IMR-90 (cell line): Measurements from ENCODE around the gene ADH6. TPM values are rescaled to one million over a fixed set of nuclear protein-coding genes. Genes with fewer than 3 reads are reported as not detected.

Experiments used
- ATAC-seq: fragments of 200-7000 bp; cut with Tn5 transposase; 2 replicates; pipeline ENCODE4 v1.9.1; 2020; ENCODE audit warnings: low read depth, mild to moderate bottlenecking, moderate library complexity
- BruUV-seq: library from RNA; stranded (reverse); fragments of 400-500 nt; replicated peaks from 2 replicates; lab custom pipeline; 2021; lab: Mats Ljungman, UMichigan
- CTCF ChIA-PET: fragments of 300-600 bp; formaldehyde crosslinking; extraction: SDS; loops from one replicate; lab custom pipeline; 2021; ENCODE audit warnings: antibody characterized with exemption; lab: Yijun Ruan, JAX
- POLR2A ChIA-PET: fragments of 300-600 bp; sonication (Branson Sonifier 250); formaldehyde crosslinking; loops from one replicate; lab custom pipeline; 2022; ENCODE audit warnings: antibody characterized with exemption; ENCODE audit not compliant: unreplicated experiment; lab: Charles Lee
- DNase-seq: peaks from one replicate; pipeline ENCODE4 v3.0.0; 2013
- H2AFZ ChIP-seq: replicated peaks from 2 replicates; pipeline ENCODE3; 2013; ENCODE audit warnings: low read length, mild to moderate bottlenecking; ENCODE audit not compliant: poor library complexity
- H2AK5ac ChIP-seq: 2 replicates; pipeline ENCODE4 v1.6.1; 2013; ENCODE audit warnings: low read depth, low read length, inconsistent platforms
- H2AK9ac ChIP-seq: replicated peaks from 2 replicates; pipeline ENCODE3; 2013; ENCODE audit warnings: mild to moderate bottlenecking, low read depth, low read length, moderate library complexity; ENCODE audit not compliant: poor library complexity
- H2BK120ac ChIP-seq: 2 replicates; pipeline ENCODE4 v1.6.1; 2013; ENCODE audit warnings: low read depth, low read length, inconsistent platforms
- H2BK15ac ChIP-seq: 3 replicates; pipeline ENCODE4 v1.6.1; 2013; ENCODE audit warnings: low read depth, low read length, inconsistent platforms
- H2BK20ac ChIP-seq: 2 replicates; pipeline ENCODE4 v1.6.1; 2013; ENCODE audit warnings: low read depth, mild to moderate bottlenecking, inconsistent platforms, low read length, moderate library complexity
- H2BK5ac ChIP-seq: 2 replicates; pipeline ENCODE4 v1.6.1; 2013; ENCODE audit warnings: mild to moderate bottlenecking, low read depth, low read length, inconsistent platforms; ENCODE audit not compliant: poor library complexity, severe bottlenecking
- H3K14ac ChIP-seq: replicated peaks from 2 replicates; pipeline ENCODE4 v1.6.1; 2013; ENCODE audit warnings: low read depth, low read length, inconsistent platforms
- H3K18ac ChIP-seq: 2 replicates; pipeline ENCODE4 v1.6.1; 2013; ENCODE audit warnings: low read depth, low read length, control low read depth
- H3K23ac ChIP-seq: 2 replicates; pipeline ENCODE4 v1.6.1; 2013; ENCODE audit warnings: low read depth, low read length, inconsistent platforms
- H3K27ac ChIP-seq: 2 replicates; pipeline ENCODE4 v1.5.1; 2013; ENCODE audit warnings: mild to moderate bottlenecking, control low read depth, low read length; ENCODE audit not compliant: insufficient read depth
- H3K27me3 ChIP-seq: 2 replicates; pipeline ENCODE4 v1.6.1; 2013; ENCODE audit warnings: low read length; ENCODE audit not compliant: control insufficient read depth, insufficient read depth
- H3K36me3 ChIP-seq: 2 replicates; pipeline ENCODE4 v1.6.1; 2013; ENCODE audit warnings: low read length, mixed read lengths; ENCODE audit not compliant: control insufficient read depth, insufficient read depth
- H3K4ac ChIP-seq: 2 replicates; pipeline ENCODE4 v1.6.1; 2013; ENCODE audit warnings: low read depth, low read length, inconsistent platforms
- H3K4me1 ChIP-seq: 2 replicates; pipeline ENCODE4 v1.6.1; 2013; ENCODE audit warnings: low read length, mixed read lengths; ENCODE audit not compliant: control insufficient read depth, insufficient read depth
- H3K4me2 ChIP-seq: 2 replicates; pipeline ENCODE4 v1.6.1; 2013; ENCODE audit warnings: low read depth, mild to moderate bottlenecking, control low read depth, low read length, moderate library complexity
- H3K4me3 ChIP-seq: 2 replicates; pipeline ENCODE4 v1.5.1; 2013; ENCODE audit warnings: low read depth, mild to moderate bottlenecking, control low read depth, low read length, moderate library complexity; ENCODE audit not compliant: insufficient read depth
- H3K56ac ChIP-seq: 2 replicates; pipeline ENCODE4 v1.6.1; 2013; ENCODE audit warnings: low read length, inconsistent platforms; ENCODE audit not compliant: insufficient read depth; ENCODE audit errors: extremely low read depth
- H3K79me1 ChIP-seq, 2 experiments: 2 replicates each; pipeline ENCODE4 v1.6.1; 2013; ENCODE audit warnings: low read length in 2 of 2, inconsistent platforms in 1 of 2, low read depth in 1 of 2
- H3K9ac ChIP-seq: 2 replicates; pipeline ENCODE4 v1.6.1; 2013; ENCODE audit warnings: low read depth, low read length, control low read depth
- H3K9me1 ChIP-seq: 2 replicates; pipeline ENCODE4 v1.6.1; 2013; ENCODE audit warnings: low read length, inconsistent platforms; ENCODE audit not compliant: insufficient read depth
- H3K9me3 ChIP-seq: 2 replicates; pipeline ENCODE4 v1.6.1; 2013; ENCODE audit warnings: low read length; ENCODE audit not compliant: control insufficient read depth, insufficient read depth
- H4K20me1 ChIP-seq: 2 replicates; pipeline ENCODE4 v1.6.1; 2013; ENCODE audit warnings: low read length, inconsistent platforms; ENCODE audit not compliant: insufficient read depth
- H4K5ac ChIP-seq: 2 replicates; pipeline ENCODE4 v1.6.1; 2013; ENCODE audit warnings: mild to moderate bottlenecking, low read depth, low read length, control low read depth
- H4K8ac ChIP-seq, 2 experiments: 2 replicates each; pipeline ENCODE4 v1.6.1; 2013; ENCODE audit warnings: low read depth in 2 of 2, low read length in 2 of 2, control low read depth in 1 of 2, inconsistent platforms in 1 of 2
- H4K91ac ChIP-seq: 2 replicates; pipeline ENCODE4 v1.6.1; 2013; ENCODE audit warnings: low read depth, low read length, inconsistent platforms; ENCODE audit not compliant: insufficient read depth
- BHLHE40 ChIP-seq: fragments of 150-350 bp; IDR thresholded peaks from 2 replicates; pipeline ENCODE4 v1.6.1; 2016; ENCODE audit warnings: mild to moderate bottlenecking, low read depth, low read length
- CEBPB ChIP-seq: IDR thresholded peaks from 2 replicates; pipeline ENCODE4 v1.6.1; 2012; ENCODE audit warnings: low read depth, low read length, improper control_type of control experiment
- CTCF ChIP-seq: conservative IDR thresholded peaks from 2 replicates; pipeline ENCODE4 v1.5.1; 2012; ENCODE audit warnings: mild to moderate bottlenecking, low read depth, low read length, improper control_type of control experiment
- FOS ChIP-seq: fragments of 150-350 bp; IDR thresholded peaks from 2 replicates; pipeline ENCODE4 v1.6.1; 2016; ENCODE audit warnings: low read depth, low read length
- MAFK ChIP-seq: IDR thresholded peaks from 2 replicates; pipeline ENCODE4 v1.6.1; 2012; ENCODE audit warnings: low read depth, low read length, improper control_type of control experiment
- MAZ ChIP-seq: IDR thresholded peaks from 2 replicates; pipeline ENCODE4 v1.6.1; 2012; ENCODE audit warnings: low read depth, mild to moderate bottlenecking, low read length, improper control_type of control experiment, moderate library complexity, borderline replicate concordance
- MXI1 ChIP-seq: IDR thresholded peaks from 2 replicates; pipeline ENCODE4 v1.6.1; 2012; ENCODE audit warnings: low read depth, mild to moderate bottlenecking, low read length, moderate library complexity, borderline replicate concordance
- NFE2L2 ChIP-seq: fragments of 150-350 bp; IDR thresholded peaks from 2 replicates; pipeline ENCODE4 v1.6.1; 2016; ENCODE audit warnings: low read depth, mild to moderate bottlenecking, low read length
- POLR2A ChIP-seq: IDR thresholded peaks from 2 replicates; pipeline ENCODE4 v1.6.1; 2012; ENCODE audit warnings: mild to moderate bottlenecking, low read depth, low read length
- RAD21 ChIP-seq: IDR thresholded peaks from 2 replicates; pipeline ENCODE4 v1.6.1; 2012; ENCODE audit warnings: low read length, improper control_type of control experiment
- RCOR1 ChIP-seq: IDR thresholded peaks from 2 replicates; pipeline ENCODE4 v1.6.1; 2012; ENCODE audit warnings: mild to moderate bottlenecking, low read length, improper control_type of control experiment; ENCODE audit not compliant: insufficient replicate concordance
- RFX5 ChIP-seq: IDR thresholded peaks from 2 replicates; pipeline ENCODE4 v1.8.0; 2012; ENCODE audit warnings: low read depth, mild to moderate bottlenecking, low read length, moderate library complexity
- WGBS, 2 experiments: methylation state at CpG; one replicate each; pipeline versions ENCODE4 v1.1.5 to v1.1.7; 2013; ENCODE audit warnings: missing lambda C conversion rate in 2 of 2; ENCODE audit not compliant: insufficient read length in 1 of 2; ENCODE audit errors: extremely low coverage in 2 of 2; 5-methylcytosine and 5-hydroxymethylcytosine counted together
- dilution Hi-C: fragments of 300-500 bp; cut with HindIII; formaldehyde crosslinking; loops from one replicate; pipeline ENCODE4 v1.14.3; 2018; ENCODE audit warnings: low sequenced_read_pairs; ENCODE audit not compliant: unreplicated experiment
- in situ Hi-C: fragments of 300-500 bp; cut with MboI; formaldehyde crosslinking; loops from 3 replicates; pipeline ENCODE4 v1.14.3; 2019; ENCODE audit warnings: low sequenced_read_pairs, inconsistent platforms, mixed read lengths
- intact Hi-C: fragments of 100-400 bp; cut with micrococcal nuclease; formaldehyde crosslinking; loops from 2 replicates; pipeline ENCODE4 v1.10.0; 2022
- polyA plus RNA-seq, 3 experiments: library from polyadenylated mRNA; depleted of rRNA; stranded (reverse); fragments of >200 nt; gene quantifications; 2 replicates each; pipeline ENCODE4 v1.2.3, GENCODE V29; 2012; ENCODE audit warnings: low replicate concordance in 1 of 3
- total RNA-seq: library from RNA; depleted of rRNA; stranded (reverse); fragments of >200 nt; gene quantifications from 2 replicates; pipeline ENCODE4 v1.2.3, GENCODE V29; 2012

Gene ADH6
- total and polyA plus RNA-seq, 2 of the 4 experiments (the other 2 are of a cell fraction): not detected

- no peak overlapping the region for H2BK15ac ChIP-seq
- no peak overlapping the region for H2AK9ac ChIP-seq
- no peaks in the 10 kb centered on the region for H3K4me1 ChIP-seq
- no peak overlapping the region for H2BK120ac ChIP-seq
- no peaks in the 10 kb centered on the region for H3K9me1 ChIP-seq
- H3K9ac ChIP-seq: no peak overlapping the region
- H3K4ac ChIP-seq: no peak overlapping the region
- in situ Hi-C loops: no loop called here
- H3K27ac ChIP-seq: no peak overlapping the region
- ATAC-seq: no peak
- TF ChIP-seq MAFK (no peak), RFX5 (no peak), NFE2L2 (no peak), MAZ (no peak), BHLHE40 (no peak), MXI1 (no peak), CTCF (no peak), POLR2A (no peak), RCOR1 (no peak), CEBPB (no peak), RAD21 (no peak), FOS (no peak)
- H3K18ac ChIP-seq: no peak overlapping the region
- no peak overlapping the region for H3K4me2 ChIP-seq
- H4K8ac ChIP-seq: no peak overlapping the region
- H4K5ac ChIP-seq: no peak overlapping the region
- DNase-seq: no peak
- CTCF ChIA-PET: interaction anchor here (1.1 kb wide), 1 partner anchor 11 kb away, joined by 3 read pairs; no protein-coding TSS in a partner anchor
- no TSS peak for BruUV-seq
- no peak overlapping the region for H2BK5ac ChIP-seq
- no peaks in the 10 kb centered on the region for H3K79me1 ChIP-seq
- dilution Hi-C loops: no loop called here
- no peak overlapping the region for H3K56ac ChIP-seq
- no peaks in the 10 kb centered on the region for H3K27me3 ChIP-seq
- H2AFZ ChIP-seq: no peak overlapping the region
- H3K9me3 ChIP-seq: no peaks in the 10 kb centered on the region; the same call in 1 of the 2 replicates
- no peak overlapping the region for H2AK5ac ChIP-seq
- no peak overlapping the region for H4K91ac ChIP-seq
- H3K4me3 ChIP-seq: no peak overlapping the region
- POLR2A ChIA-PET: interaction anchor here (0.6 kb wide), 1 partner anchor 107 kb away, joined by 4 read pairs; no protein-coding TSS in a partner anchor
- H3K14ac ChIP-seq: no peak overlapping the region
- no peaks in the 10 kb centered on the region for H4K20me1 ChIP-seq
- intact Hi-C loops: no loop called here
- H3K36me3 ChIP-seq: no peaks in the 10 kb centered on the region
- H3K23ac ChIP-seq: no peak overlapping the region
- no CpG with 5 or more reads among the region's 5 CpGs for WGBS, 2 experiments
- no peak overlapping the region for H2BK20ac ChIP-seq
Observed at GRCh38 chr4:99190336-99190735, 28.7 kb downstream of the ADH6 start.
